T follicular helper cell (primary cell): ENCODE data around the gene ANKRD55.
A peak's percentile ranks its signal among the peaks of the same experiment; 100 is the strongest.
"Not testable (repeated sequence)": the region's sequence is repeated elsewhere in the genome, so short reads cannot be mapped to it uniquely, and the experiment has no call there.

ENCODE experiments used
- DNase-seq: peaks from one replicate; pipeline ENCODE4 v3.0.0-alpha.2; 2020; ENCODE audit warnings: low read depth

Gene ANKRD55

GRCh38 chr5:56168066-56168478 lies 65.1 kb downstream of the ANKRD55 start:
- no peak for DNase-seq

DNA sequence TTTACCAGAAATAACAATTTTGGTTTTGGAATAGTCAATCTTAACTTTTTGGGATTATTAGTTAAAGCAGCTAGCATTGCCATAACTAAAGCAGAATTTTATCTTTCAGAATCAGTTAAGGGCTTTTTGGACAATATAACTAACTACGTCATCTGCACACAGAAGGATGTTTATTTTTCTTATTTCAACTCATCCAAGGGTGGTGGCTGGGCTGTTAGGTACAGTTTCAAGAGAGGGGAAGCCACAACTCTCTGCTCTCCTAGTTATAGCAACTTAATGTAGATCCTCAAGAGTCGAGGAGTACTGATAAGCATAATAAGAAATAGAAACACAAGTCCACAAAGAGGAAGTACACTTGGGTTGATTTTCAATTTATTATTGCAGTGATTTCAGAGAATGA lies 65.6 kb downstream of the ANKRD55 start:
- no peak for DNase-seq

DNA sequence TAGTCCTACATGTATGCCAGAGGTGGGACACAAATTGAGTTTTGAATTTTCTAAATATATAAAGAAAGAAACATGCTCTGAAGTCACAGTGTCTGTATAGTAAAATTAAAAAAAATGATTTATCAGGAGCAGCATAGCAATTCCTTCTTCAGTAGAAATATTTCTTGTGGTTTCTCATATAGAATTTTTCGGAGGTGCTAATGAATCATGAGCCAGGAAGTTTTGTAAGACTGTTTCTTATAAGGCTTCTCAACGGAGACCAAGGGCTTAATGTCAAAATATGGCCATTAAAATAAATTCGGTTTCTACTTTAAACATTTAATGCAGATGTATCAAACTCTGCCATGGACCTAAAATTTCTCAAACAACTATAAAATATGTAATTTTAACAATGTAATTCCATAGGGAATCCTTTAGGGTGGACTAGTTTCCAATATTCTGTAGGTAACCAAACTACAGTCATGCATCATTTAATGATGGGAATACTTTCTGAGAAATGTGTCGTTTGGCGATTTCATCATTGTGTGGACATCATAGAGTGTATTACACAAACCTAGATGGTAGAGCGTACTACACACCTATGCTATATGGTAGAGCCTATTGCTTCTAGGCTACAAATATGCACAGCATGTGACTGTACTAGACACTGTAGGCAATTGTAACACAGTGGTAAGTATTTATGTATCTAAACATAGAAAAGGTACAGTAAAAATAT lies 66.3 kb downstream of the ANKRD55 start:
- DNase-seq: no peak

- no peak for DNase-seq
Observed at GRCh38 chr5:56164376-56164775, 68.8 kb downstream of the ANKRD55 start.

DNA sequence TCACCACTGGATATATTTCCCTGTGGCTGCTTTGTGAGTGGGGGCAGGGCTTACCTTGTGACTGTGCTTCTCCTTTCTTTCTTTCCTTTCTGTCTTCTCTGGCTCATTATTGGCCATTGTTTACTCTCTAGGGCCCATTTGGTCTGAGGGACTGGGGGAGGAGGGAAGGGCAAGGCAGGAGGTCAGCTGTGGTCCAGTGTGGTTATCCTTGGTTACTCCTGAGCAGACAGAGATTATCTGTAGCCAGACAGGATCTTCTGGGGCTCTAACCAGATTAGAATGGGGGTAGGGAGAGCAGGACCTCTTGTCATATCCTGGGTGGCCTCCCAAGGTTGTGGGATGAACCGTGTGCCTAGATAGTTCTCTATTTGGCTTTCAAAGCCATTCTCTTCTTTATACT lies 71.2 kb downstream of the ANKRD55 start:
- no peak for DNase-seq

- DNase-seq: no peak
Observed at GRCh38 chr5:56161439-56161823, 71.7 kb downstream of the ANKRD55 start.

- no peak for DNase-seq
Observed at GRCh38 chr5:56160723-56161438, 72.2 kb downstream of the ANKRD55 start.

DNA sequence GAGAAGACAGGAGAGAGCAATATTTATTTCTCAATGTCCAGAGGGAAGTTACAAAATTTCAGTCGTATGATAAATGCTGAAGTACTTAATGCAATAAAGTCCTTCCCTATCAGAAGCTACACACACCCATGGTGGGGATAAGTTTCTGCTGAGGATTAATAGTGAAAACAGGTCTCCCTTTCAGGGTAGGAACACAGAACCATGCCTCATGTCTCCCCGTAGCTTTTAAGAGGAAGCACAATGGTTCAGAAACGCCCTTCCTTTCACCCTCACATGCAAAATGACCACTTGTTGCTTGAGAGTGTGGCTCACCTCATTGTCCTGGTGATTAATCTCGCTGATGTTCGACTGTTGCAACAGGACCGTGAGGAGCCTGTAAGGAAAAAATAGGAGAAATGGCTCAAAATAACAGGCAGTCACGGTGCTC lies 73.6 kb downstream of the ANKRD55 start:
- DNase-seq: no peak

DNA sequence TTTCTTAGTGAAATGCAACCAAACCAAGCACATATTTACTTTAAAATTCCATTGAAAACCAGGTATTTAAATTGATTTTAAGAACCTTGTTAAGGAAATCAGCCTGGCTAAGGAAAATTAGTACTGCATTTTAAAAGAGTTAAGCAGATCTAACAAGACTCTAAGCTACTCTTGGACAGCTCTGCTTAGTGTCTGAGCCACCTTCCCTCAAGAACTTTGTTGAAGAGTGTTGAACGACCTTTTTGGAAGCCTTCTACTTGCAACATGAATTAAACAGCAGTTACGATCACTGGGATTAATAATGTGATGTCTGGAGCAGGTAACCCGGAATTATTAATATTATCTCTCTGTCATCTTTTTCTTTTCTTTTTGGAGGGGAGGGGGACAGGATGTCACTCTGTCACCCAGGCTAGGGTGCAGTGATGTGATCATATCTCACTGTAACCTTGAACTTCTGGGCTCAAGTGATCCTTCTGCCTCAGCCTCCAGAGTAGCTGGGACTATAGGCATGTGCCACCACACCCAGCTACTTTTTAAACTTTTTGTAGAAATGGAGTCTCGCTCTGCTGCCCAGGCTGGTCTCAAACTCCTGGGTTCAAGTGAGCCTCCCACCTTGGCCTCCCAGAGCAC lies 74.7 kb downstream of the ANKRD55 start:
- DNase-seq: no peak

- not testable (repeated sequence) for DNase-seq
Observed at GRCh38 chr5:56157191-56157621, 75.9 kb downstream of the ANKRD55 start.

- DNase-seq: not testable (repeated sequence)
Observed at GRCh38 chr5:56156585-56157190, 76.4 kb downstream of the ANKRD55 start.

DNA sequence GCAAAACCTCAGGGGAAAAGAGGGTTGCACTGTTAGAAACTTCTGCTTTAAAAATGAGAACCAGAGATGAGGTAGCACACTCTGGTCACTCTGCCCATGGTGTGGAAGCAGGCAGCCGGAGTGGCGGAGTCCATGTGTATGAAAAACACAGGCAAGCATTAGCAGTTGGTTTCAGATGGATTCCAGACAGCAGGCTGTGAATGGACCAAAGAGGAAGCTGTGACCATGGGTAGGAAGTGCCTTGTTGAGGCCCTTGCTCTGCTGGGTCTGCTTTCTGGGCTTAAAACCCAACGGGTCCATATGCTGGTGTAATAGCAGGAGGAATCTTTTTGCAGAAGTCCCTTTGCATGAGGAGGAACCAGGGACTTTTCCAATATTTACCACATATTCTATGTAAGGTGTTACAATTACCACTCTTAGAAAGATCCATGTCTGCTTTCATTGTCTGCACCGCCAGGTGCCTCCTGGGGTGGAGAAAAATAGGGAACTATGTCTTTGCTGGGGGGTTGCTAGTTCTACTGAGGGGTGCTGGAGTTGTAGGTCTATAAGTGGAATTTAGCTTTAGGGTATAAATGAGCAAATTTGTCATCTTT lies 77.0 kb downstream of the ANKRD55 start:
- no peak for DNase-seq

- no peak for DNase-seq
Observed at GRCh38 chr5:56154732-56155484, 78.2 kb downstream of the ANKRD55 start.

DNA sequence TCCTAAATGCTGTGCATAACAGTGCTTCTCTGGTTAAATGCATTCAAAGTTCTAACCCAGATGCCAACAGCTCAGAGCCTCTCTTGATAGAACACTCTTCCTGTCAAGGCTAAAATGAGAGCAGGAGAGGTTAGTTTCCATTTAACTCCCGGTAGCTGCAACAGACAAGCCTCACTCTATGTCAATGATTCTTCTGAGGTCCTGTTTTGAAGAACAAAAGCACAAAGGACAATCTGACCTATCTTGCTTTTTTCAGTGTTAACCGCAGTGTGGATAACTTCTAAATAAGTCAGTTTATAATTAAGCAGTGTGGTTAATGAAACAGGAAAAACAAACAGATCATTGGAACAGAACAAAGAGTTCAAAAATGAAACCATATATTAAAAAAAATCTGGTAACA lies 80.7 kb downstream of the ANKRD55 start:
- no peak for DNase-seq

GRCh38 chr5:56150756-56151155 lies 82.4 kb downstream of the ANKRD55 start:
- DNase-seq: not testable (repeated sequence)

DNA sequence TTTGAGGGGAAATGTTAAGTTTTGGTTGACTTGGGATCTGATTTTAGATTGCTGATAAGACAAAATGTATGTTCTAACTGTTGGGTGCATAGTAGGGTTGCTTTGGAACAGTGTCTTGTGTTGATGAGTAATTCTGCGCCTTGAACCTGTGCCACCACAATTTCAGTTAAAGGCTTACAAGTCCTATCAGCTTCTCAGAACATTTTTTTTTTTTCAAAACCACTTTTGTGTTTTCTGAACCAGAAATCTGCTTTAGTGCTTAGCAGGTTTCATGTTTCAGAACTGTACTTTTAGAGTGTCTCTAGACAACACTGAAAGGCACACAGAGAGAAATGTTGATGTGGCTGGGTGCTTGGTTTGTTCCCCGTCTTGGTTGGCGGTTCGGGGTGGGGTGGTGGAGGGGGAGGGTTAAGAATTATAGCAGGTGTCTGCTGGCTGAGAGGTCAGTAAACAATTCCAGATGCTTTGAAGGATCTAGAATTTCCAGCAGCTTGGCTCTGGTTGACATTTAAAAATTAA lies 84.6 kb downstream of the ANKRD55 start:
- DNase-seq: peak; percentile 39

GRCh38 chr5:56147659-56148230 lies 85.4 kb downstream of the ANKRD55 start:
- no peak for DNase-seq

- no peak for DNase-seq
Observed at GRCh38 chr5:56147106-56147505, 86.0 kb downstream of the ANKRD55 start.

DNA sequence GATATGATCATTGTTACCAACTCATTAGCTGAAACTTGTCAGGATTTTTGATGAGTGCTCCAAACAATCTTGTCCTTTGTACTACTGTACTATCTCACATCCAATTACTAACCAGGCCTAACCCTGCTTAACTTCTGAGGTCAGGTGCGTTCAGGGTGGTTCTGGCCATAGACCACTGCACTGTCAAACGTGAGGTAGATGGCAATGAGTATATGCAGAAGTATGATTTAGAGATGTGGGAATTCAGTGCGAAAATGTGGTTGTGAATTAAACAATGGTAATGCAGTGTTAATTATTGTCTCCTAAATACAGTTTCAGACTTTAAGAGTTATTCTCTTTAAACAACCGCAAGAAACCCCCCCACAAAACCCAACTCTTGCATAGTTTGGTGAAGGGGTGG lies 86.5 kb downstream of the ANKRD55 start:
- no peak for DNase-seq

GRCh38 chr5:56145511-56145910 lies 87.6 kb downstream of the ANKRD55 start:
- no peak for DNase-seq

GRCh38 chr5:56145106-56145505 lies 88.0 kb downstream of the ANKRD55 start:
- DNase-seq: no peak
